Measurements from ENCODE around the gene ZNF697. TPM values are rescaled to one million over a fixed set of nuclear protein-coding genes. Genes with fewer than 3 reads are reported as not detected.

The ZNF697 gene
- total and polyA plus RNA-seq, 9 of the 15 experiments (the other 6 are each of a cell fraction or from before 2014, with no cell fraction given): 2.1 to 13.6 (median 8.3) TPM

DNA sequence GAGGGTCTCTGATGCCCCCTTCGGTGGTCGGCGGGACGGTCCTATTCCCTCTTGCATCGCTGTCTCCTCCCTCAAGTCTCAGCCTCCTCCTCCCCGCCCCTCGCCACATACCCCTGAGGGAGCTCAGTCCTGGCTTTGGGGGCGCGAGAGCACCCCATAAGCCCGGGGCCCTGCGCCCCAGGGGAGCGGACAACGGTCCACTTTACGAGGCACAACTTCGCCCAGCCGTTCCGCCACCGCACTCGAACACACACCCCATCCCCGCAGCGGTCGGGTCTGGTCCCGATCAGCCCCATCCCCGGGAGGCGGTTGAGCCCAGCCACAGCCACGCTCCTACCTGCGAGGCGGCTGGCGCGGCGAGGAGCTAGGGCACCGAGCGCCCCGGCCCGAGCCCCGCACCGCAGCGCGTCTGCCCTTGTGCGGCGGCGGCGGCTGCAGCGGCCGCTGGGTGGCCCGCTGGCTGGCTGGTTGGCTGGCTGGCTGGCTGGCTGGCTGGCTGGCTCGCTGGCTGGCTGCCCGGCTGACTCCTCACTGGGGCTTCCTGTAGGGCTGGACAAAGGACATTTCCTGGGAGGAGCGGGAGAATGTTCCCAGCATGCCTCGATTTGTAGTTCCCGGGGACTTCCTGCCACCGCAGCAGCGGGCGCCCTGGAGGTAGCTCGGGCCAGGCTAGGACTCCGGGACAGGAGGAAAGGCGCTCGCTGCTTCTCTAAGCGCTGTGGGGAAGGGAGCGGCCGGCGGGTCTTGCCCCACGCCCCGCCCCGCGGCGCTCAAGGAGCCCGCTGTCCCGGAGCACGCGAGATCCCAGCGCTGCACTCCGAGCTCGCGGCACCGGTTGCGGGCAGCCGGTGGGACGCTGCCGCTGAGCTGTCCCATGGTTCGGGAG is at the start of gene ZNF697 (continued):
- TF ChIP-seq DACH1 (IDR thresholded peaks at IDR 0.05; ENCODE audit: partially characterized antibody) (no peak), SAFB (IDR thresholded peaks at IDR 0.05; ENCODE audit: borderline replicate concordance, low read depth, low read length) (peak; percentile 91), GATAD2B (IDR thresholded peaks at IDR 0.05; ENCODE audit: borderline replicate concordance) (peak; percentile 81; the same call in 1 of the 2 replicates), KDM2B (CRISPR knock-in tag; IDR thresholded peaks at IDR 0.05) (peak; percentile 81; the same call in 1 of the 2 replicates), SOX6 (IDR thresholded peaks at IDR 0.05) (no peak; the same call in 1 of the 2 replicates), STAG1 (CRISPR knock-in tag; IDR thresholded peaks at IDR 0.05; ENCODE audit: borderline replicate concordance) (no peak), PYGO2 (tag; IDR thresholded peaks at IDR 0.05) (no peak), HLTF (IDR thresholded peaks at IDR 0.05) (0 out of 2 replicates have a peak, but pooled peaks have one; percentile 41)
- TF ChIP-seq, protein P1, sequence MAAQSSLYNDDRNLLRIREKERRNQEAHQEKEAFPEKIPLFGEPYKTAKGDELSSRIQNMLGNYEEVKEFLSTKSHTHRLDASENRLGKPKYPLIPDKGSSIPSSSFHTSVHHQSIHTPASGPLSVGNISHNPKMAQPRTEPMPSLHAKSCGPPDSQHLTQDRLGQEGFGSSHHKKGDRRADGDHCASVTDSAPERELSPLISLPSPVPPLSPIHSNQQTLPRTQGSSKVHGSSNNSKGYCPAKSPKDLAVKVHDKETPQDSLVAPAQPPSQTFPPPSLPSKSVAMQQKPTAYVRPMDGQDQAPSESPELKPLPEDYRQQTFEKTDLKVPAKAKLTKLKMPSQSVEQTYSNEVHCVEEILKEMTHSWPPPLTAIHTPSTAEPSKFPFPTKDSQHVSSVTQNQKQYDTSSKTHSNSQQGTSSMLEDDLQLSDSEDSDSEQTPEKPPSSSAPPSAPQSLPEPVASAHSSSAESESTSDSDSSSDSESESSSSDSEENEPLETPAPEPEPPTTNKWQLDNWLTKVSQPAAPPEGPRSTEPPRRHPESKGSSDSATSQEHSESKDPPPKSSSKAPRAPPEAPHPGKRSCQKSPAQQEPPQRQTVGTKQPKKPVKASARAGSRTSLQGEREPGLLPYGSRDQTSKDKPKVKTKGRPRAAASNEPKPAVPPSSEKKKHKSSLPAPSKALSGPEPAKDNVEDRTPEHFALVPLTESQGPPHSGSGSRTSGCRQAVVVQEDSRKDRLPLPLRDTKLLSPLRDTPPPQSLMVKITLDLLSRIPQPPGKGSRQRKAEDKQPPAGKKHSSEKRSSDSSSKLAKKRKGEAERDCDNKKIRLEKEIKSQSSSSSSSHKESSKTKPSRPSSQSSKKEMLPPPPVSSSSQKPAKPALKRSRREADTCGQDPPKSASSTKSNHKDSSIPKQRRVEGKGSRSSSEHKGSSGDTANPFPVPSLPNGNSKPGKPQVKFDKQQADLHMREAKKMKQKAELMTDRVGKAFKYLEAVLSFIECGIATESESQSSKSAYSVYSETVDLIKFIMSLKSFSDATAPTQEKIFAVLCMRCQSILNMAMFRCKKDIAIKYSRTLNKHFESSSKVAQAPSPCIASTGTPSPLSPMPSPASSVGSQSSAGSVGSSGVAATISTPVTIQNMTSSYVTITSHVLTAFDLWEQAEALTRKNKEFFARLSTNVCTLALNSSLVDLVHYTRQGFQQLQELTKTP (IDR thresholded peaks at IDR 0.05; ENCODE audit: low read depth in 1 of 2, partially characterized antibody in 2 of 2): no peak
- TF ChIP-seq, protein P2, sequence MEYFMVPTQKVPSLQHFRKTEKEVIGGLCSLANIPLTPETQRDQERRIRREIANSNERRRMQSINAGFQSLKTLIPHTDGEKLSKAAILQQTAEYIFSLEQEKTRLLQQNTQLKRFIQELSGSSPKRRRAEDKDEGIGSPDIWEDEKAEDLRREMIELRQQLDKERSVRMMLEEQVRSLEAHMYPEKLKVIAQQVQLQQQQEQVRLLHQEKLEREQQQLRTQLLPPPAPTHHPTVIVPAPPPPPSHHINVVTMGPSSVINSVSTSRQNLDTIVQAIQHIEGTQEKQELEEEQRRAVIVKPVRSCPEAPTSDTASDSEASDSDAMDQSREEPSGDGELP (CRISPR knock-in tag; IDR thresholded peaks at IDR 0.05; ENCODE audit: borderline replicate concordance): peak; percentile 71; the same call in 1 of the 2 replicates
